ENCODE data around the gene NT5DC3.

The NT5DC3 gene

GRCh38 chr12:103833095-103833775 is 7.8 kb downstream of the NT5DC3 start:
- no peak for DNase-seq
- Histone ChIP-seq H3K4me1 (ENCODE audit: control insufficient read depth, insufficient read depth, low read length, poor library complexity, severe bottlenecking) (no peaks in the 10 kb centered on the region), H3K9me3 (ENCODE audit: control insufficient read depth, low read length) (no peaks in the 10 kb centered on the region), H3K27me3 (replicated peaks; ENCODE audit: control insufficient read depth, insufficient read depth, low read length, poor library complexity, severe bottlenecking) (no peaks in the 10 kb centered on the region), H3K4me3 (ENCODE audit: insufficient read depth, low read depth, low read length, poor library complexity, severe bottlenecking) (no peak overlapping the region), H3K27ac (ENCODE audit: insufficient read depth, low read length, poor library complexity, severe bottlenecking) (no peak overlapping the region), H3K36me3 (ENCODE audit: control insufficient read depth, insufficient read depth, low read length) (no peaks in the 10 kb centered on the region)

- H3K27ac ChIP-seq (ENCODE audit: insufficient read depth, low read length, poor library complexity, severe bottlenecking), result no peak overlapping the region
- no peaks in the 10 kb centered on the region for H3K4me1 ChIP-seq (ENCODE audit: control insufficient read depth, insufficient read depth, low read length, poor library complexity, severe bottlenecking)
- H3K9me3 ChIP-seq (ENCODE audit: control insufficient read depth, low read length), result no peaks in the 10 kb centered on the region
- no peak overlapping the region for H3K4me3 ChIP-seq (ENCODE audit: insufficient read depth, low read depth, low read length, poor library complexity, severe bottlenecking)
- no peak for DNase-seq
- H3K36me3 ChIP-seq (ENCODE audit: control insufficient read depth, insufficient read depth, low read length), result no peaks in the 10 kb centered on the region
- H3K27me3 ChIP-seq (replicated peaks; ENCODE audit: control insufficient read depth, insufficient read depth, low read length, poor library complexity, severe bottlenecking), result no peaks in the 10 kb centered on the region
These were observed 8.7 kb downstream of the NT5DC3 start for GRCh38 chr12:103832048-103832997.

- H3K4me1 ChIP-seq (ENCODE audit: control insufficient read depth, insufficient read depth, low read length, poor library complexity, severe bottlenecking), result no peaks in the 10 kb centered on the region
These were observed 10.2 kb downstream of the NT5DC3 start for GRCh38 chr12:103830730-103831320.

GRCh38 chr12:103830025-103830725 is 10.9 kb downstream of the NT5DC3 start:
- Histone ChIP-seq H3K27ac (ENCODE audit: insufficient read depth, low read length, poor library complexity, severe bottlenecking) (no peak overlapping the region), H3K4me3 (ENCODE audit: insufficient read depth, low read depth, low read length, poor library complexity, severe bottlenecking) (no peak overlapping the region), H3K4me1 (ENCODE audit: control insufficient read depth, insufficient read depth, low read length, poor library complexity, severe bottlenecking) (no peaks in the 10 kb centered on the region), H3K27me3 (replicated peaks; ENCODE audit: control insufficient read depth, insufficient read depth, low read length, poor library complexity, severe bottlenecking) (no peaks in the 10 kb centered on the region), H3K36me3 (ENCODE audit: control insufficient read depth, insufficient read depth, low read length) (no peaks in the 10 kb centered on the region), H3K9me3 (ENCODE audit: control insufficient read depth, low read length) (no peaks in the 10 kb centered on the region)
- DNase-seq, result no peak

More at GRCh38 chr12:103830730-103831320, 10.2 kb downstream of the NT5DC3 start:
- Histone ChIP-seq H3K36me3 (ENCODE audit: control insufficient read depth, insufficient read depth, low read length) (no peaks in the 10 kb centered on the region), H3K9me3 (ENCODE audit: control insufficient read depth, low read length) (no peaks in the 10 kb centered on the region), H3K27me3 (replicated peaks; ENCODE audit: control insufficient read depth, insufficient read depth, low read length, poor library complexity, severe bottlenecking) (no peaks in the 10 kb centered on the region), H3K4me3 (ENCODE audit: insufficient read depth, low read depth, low read length, poor library complexity, severe bottlenecking) (no peak overlapping the region), H3K27ac (ENCODE audit: insufficient read depth, low read length, poor library complexity, severe bottlenecking) (no peak overlapping the region)
- DNase-seq, result no peak

- H3K27me3 ChIP-seq (replicated peaks; ENCODE audit: control insufficient read depth, insufficient read depth, low read length, poor library complexity, severe bottlenecking), result no peaks in the 10 kb centered on the region
- no peak overlapping the region for H3K4me3 ChIP-seq (ENCODE audit: insufficient read depth, low read depth, low read length, poor library complexity, severe bottlenecking)
- H3K9me3 ChIP-seq (ENCODE audit: control insufficient read depth, low read length), result no peaks in the 10 kb centered on the region
- no peak overlapping the region for H3K27ac ChIP-seq (ENCODE audit: insufficient read depth, low read length, poor library complexity, severe bottlenecking)
- no peaks in the 10 kb centered on the region for H3K4me1 ChIP-seq (ENCODE audit: control insufficient read depth, insufficient read depth, low read length, poor library complexity, severe bottlenecking)
- no peak for DNase-seq
- no peaks in the 10 kb centered on the region for H3K36me3 ChIP-seq (ENCODE audit: control insufficient read depth, insufficient read depth, low read length)
These were observed 11.9 kb downstream of the NT5DC3 start for GRCh38 chr12:103829092-103829491.

- no peak overlapping the region for H3K27ac ChIP-seq (ENCODE audit: insufficient read depth, low read length, poor library complexity, severe bottlenecking)
- no peaks in the 10 kb centered on the region for H3K4me1 ChIP-seq (ENCODE audit: control insufficient read depth, insufficient read depth, low read length, poor library complexity, severe bottlenecking)
- no peaks in the 10 kb centered on the region for H3K9me3 ChIP-seq (ENCODE audit: control insufficient read depth, low read length)
- no peaks in the 10 kb centered on the region for H3K27me3 ChIP-seq (replicated peaks; ENCODE audit: control insufficient read depth, insufficient read depth, low read length, poor library complexity, severe bottlenecking)
- no peak overlapping the region for H3K4me3 ChIP-seq (ENCODE audit: insufficient read depth, low read depth, low read length, poor library complexity, severe bottlenecking)
- no peak for DNase-seq
- no peaks in the 10 kb centered on the region for H3K36me3 ChIP-seq (ENCODE audit: control insufficient read depth, insufficient read depth, low read length)
These were observed 13.1 kb downstream of the NT5DC3 start for GRCh38 chr12:103827911-103828391.

- Histone ChIP-seq H3K36me3 (ENCODE audit: control insufficient read depth, insufficient read depth, low read length) (no peaks in the 10 kb centered on the region), H3K4me3 (ENCODE audit: insufficient read depth, low read depth, low read length, poor library complexity, severe bottlenecking) (no peak overlapping the region), H3K27ac (ENCODE audit: insufficient read depth, low read length, poor library complexity, severe bottlenecking) (no peak overlapping the region), H3K4me1 (ENCODE audit: control insufficient read depth, insufficient read depth, low read length, poor library complexity, severe bottlenecking) (no peaks in the 10 kb centered on the region), H3K9me3 (ENCODE audit: control insufficient read depth, low read length) (no peaks in the 10 kb centered on the region), H3K27me3 (replicated peaks; ENCODE audit: control insufficient read depth, insufficient read depth, low read length, poor library complexity, severe bottlenecking) (no peaks in the 10 kb centered on the region)
- no peak for DNase-seq
These were observed 16.2 kb downstream of the NT5DC3 start for GRCh38 chr12:103824845-103825244.

- no peaks in the 10 kb centered on the region for H3K36me3 ChIP-seq (ENCODE audit: control insufficient read depth, insufficient read depth, low read length)
- no peaks in the 10 kb centered on the region for H3K9me3 ChIP-seq (ENCODE audit: control insufficient read depth, low read length)
- H3K4me3 ChIP-seq (ENCODE audit: insufficient read depth, low read depth, low read length, poor library complexity, severe bottlenecking), result no peak overlapping the region
- no peaks in the 10 kb centered on the region for H3K27me3 ChIP-seq (replicated peaks; ENCODE audit: control insufficient read depth, insufficient read depth, low read length, poor library complexity, severe bottlenecking)
- no peak for DNase-seq
- no peak overlapping the region for H3K27ac ChIP-seq (ENCODE audit: insufficient read depth, low read length, poor library complexity, severe bottlenecking)
- H3K4me1 ChIP-seq (ENCODE audit: control insufficient read depth, insufficient read depth, low read length, poor library complexity, severe bottlenecking), result no peaks in the 10 kb centered on the region
These were observed 16.7 kb downstream of the NT5DC3 start for GRCh38 chr12:103824290-103824689.

- H3K9me3 ChIP-seq (ENCODE audit: control insufficient read depth, low read length), result no peaks in the 10 kb centered on the region
- H3K4me1 ChIP-seq (ENCODE audit: control insufficient read depth, insufficient read depth, low read length, poor library complexity, severe bottlenecking), result no peaks in the 10 kb centered on the region
- DNase-seq, result no peak
- no peak overlapping the region for H3K4me3 ChIP-seq (ENCODE audit: insufficient read depth, low read depth, low read length, poor library complexity, severe bottlenecking)
- H3K27me3 ChIP-seq (replicated peaks; ENCODE audit: control insufficient read depth, insufficient read depth, low read length, poor library complexity, severe bottlenecking), result no peaks in the 10 kb centered on the region
- no peak overlapping the region for H3K27ac ChIP-seq (ENCODE audit: insufficient read depth, low read length, poor library complexity, severe bottlenecking)
- H3K36me3 ChIP-seq (ENCODE audit: control insufficient read depth, insufficient read depth, low read length), result no peaks in the 10 kb centered on the region
These were observed 17.2 kb downstream of the NT5DC3 start for GRCh38 chr12:103823871-103824270.

Measured in effector memory CD4-positive, alpha-beta T cell (primary cell).